ENCODE data around the gene LHFPL6.

The LHFPL6 gene

DNA sequence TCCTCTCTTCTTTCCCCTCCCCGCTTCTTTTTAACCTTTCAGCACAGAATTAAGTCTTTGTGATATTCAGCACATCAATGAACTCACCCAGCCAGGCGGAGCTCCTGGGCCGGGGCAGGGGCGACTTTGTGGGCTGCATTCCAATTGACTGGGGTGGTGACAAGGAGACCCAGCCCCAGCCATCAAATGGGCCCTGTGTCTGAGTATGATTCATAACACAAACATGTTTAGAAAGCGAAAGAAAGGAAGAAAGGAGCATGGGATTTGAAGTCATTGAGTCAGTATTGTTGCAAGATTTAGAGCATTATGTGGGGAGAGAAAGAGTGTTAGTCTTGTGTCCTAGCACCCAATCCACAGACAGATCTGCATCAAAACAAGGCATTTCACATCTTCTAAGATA, 185.3 kb downstream of the LHFPL6 start:
- DNase-seq (ENCODE audit: low read depth), result peak; percentile 29
- TF ChIP-seq, protein P1, sequence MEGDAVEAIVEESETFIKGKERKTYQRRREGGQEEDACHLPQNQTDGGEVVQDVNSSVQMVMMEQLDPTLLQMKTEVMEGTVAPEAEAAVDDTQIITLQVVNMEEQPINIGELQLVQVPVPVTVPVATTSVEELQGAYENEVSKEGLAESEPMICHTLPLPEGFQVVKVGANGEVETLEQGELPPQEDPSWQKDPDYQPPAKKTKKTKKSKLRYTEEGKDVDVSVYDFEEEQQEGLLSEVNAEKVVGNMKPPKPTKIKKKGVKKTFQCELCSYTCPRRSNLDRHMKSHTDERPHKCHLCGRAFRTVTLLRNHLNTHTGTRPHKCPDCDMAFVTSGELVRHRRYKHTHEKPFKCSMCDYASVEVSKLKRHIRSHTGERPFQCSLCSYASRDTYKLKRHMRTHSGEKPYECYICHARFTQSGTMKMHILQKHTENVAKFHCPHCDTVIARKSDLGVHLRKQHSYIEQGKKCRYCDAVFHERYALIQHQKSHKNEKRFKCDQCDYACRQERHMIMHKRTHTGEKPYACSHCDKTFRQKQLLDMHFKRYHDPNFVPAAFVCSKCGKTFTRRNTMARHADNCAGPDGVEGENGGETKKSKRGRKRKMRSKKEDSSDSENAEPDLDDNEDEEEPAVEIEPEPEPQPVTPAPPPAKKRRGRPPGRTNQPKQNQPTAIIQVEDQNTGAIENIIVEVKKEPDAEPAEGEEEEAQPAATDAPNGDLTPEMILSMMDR (IDR thresholded peaks at IDR 0.05; ENCODE audit: insufficient read depth, low read depth, low read length, missing control alignments), result no peak
- no peak overlapping the region for H3K4me3 ChIP-seq (ENCODE audit: low read length)

DNA sequence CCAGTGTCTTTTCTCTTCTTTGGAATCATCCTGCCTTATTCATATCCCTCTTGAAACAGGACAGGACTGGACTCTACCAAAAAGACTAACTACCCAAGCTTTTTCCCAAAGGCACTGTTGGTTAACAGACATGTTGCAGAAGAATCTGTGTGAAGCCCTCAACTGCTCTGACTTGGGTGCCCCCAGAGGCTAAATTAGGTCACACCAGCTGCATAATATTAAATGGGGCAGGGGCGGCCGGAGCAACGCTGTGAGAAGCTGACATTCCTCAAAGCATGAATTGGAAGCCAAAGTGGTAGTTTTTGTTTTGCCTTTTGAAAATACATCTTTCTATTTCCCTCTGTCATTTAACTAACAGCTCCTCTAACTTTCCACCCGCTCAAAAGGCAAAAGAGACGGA, 185.9 kb downstream of the LHFPL6 start:
- no peak overlapping the region for H3K4me3 ChIP-seq (ENCODE audit: low read length)
- TF ChIP-seq, protein P1 (IDR thresholded peaks at IDR 0.05; ENCODE audit: insufficient read depth, low read depth, low read length, missing control alignments), result no peak
- DNase-seq (ENCODE audit: low read depth), result no peak

DNA sequence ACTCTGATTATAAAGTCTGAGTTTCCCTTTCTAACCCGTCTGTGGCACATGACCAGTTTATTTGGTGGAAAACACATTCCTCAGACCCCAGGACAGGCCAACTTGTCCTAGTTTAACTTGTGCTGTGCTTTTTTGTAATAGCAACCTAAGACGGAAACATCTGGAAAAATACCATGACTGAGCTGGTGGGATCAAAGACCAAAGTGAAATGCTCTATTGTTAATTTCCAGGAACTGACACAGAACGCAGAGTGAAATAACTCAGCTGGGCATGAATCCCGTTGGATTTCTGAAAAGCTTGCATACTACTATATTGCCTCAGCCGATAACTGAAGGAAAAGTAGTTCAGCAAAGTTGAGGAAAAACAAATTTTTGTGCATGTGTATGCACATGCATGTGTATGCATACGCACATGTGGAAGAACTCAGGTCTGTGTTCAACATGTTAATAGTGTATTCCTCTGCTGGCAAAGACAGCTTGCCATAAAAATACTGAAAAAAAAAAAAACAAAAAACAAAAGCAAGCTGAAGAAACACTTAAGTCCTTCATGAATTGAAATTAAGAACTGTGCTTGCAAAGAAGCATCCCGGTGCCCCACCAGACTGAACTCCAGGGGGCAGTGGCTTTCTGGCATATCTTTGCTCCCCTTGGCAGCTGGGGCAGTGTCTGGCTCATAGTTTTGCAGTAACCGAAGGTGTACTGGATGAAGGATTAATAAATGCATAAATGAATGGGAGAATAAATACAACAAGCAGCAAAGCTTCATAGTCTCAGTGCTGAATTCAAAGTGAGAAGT, 187.8 kb downstream of the LHFPL6 start:
- DNase-seq (ENCODE audit: low read depth), result peak; percentile 64
- H3K4me3 ChIP-seq (ENCODE audit: low read length), result no peak overlapping the region
- TF ChIP-seq, protein P1 (IDR thresholded peaks at IDR 0.05; ENCODE audit: insufficient read depth, low read depth, low read length, missing control alignments), result peak; percentile 58

DNA sequence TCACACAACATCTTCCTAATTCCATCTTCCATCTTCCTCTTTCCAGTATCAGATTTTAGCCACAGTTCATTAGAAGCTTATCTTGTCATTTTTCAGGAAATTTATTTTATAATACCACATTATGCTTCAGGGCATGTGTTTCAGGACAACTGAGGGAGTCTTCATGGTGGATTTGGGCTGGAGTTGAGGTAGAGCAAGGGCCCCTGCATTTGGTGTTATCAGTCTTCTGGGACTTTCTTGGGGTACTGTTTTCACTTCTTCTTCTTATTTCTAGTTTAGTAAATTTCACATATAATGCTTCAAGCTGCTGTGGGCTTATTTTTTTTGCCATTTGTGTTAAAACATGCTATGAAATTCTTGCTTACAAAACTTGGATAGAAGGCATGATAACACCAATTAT, 188.7 kb downstream of the LHFPL6 start:
- H3K4me3 ChIP-seq (ENCODE audit: low read length), result no peak overlapping the region
- TF ChIP-seq, protein P1 (IDR thresholded peaks at IDR 0.05; ENCODE audit: insufficient read depth, low read depth, low read length, missing control alignments), result no peak
- no peak for DNase-seq (ENCODE audit: low read depth)

DNA sequence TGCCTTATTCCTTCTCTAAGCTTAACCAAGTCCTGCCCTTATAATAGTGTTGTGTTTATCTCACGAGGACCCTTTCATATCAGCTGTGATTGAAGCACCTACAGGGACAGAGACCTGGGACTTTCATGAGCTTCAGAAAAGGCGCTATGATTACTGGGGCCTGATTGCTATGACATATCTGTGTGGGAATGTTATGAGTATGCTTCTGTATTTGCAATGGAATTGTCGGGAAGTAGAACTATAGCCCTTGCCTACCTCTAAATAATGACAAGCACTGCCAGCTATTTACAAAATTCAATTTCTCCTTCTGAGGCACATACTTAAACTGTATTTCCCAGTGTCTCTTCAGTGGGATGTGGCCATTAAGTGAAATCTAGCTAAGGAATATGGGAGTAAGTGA, 191.5 kb downstream of the LHFPL6 start:
- DNase-seq (ENCODE audit: low read depth), result no peak

GRCh38 chr13:39410964-39411363, 192.0 kb downstream of the LHFPL6 start:
- DNase-seq (ENCODE audit: low read depth), result no peak
- TF ChIP-seq, protein P1 (IDR thresholded peaks at IDR 0.05; ENCODE audit: insufficient read depth, low read depth, low read length, missing control alignments), result no peak
- no peak overlapping the region for H3K4me3 ChIP-seq (ENCODE audit: low read length)

More for the DNA sequence above, 191.5 kb downstream of the LHFPL6 start:
- no peak overlapping the region for H3K4me3 ChIP-seq (ENCODE audit: low read length)
- TF ChIP-seq, protein P1 (IDR thresholded peaks at IDR 0.05; ENCODE audit: insufficient read depth, low read depth, low read length, missing control alignments), result no peak
